Measurements from ENCODE around the gene SLC19A1.

Gene SLC19A1

DNA sequence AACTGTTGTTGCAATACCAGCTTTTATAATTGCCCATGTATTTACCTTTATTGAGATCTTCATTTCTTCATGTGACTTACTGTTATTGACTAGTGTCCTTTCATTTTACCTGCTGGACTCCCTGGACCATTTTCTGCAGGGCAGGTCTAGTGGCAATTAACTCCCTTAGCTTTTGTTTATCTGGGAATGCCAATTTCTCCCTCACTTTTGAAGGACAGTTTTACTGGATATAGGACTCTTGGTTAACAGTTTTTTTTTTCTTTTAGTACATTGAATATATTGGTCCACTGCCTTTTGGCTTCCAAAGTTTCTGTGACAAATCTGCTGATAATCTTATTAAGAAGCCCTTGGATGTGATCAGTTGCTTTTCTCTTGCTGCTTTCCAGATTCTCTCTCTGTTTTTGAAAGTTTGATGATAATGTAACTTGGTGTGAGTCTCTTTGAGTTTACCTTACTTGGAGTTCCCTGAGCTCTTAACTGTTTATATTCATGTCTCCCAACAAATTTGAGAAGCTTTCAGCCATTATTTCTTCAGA, 80.4 kb downstream of the SLC19A1 start:
- no peak for DNase-seq

GRCh38 chr21:45461369-45461750, 80.9 kb downstream of the SLC19A1 start:
- DNase-seq, result no peak

GRCh38 chr21:45460611-45461368, 81.5 kb downstream of the SLC19A1 start:
- DNase-seq, result peak; percentile 78

DNA sequence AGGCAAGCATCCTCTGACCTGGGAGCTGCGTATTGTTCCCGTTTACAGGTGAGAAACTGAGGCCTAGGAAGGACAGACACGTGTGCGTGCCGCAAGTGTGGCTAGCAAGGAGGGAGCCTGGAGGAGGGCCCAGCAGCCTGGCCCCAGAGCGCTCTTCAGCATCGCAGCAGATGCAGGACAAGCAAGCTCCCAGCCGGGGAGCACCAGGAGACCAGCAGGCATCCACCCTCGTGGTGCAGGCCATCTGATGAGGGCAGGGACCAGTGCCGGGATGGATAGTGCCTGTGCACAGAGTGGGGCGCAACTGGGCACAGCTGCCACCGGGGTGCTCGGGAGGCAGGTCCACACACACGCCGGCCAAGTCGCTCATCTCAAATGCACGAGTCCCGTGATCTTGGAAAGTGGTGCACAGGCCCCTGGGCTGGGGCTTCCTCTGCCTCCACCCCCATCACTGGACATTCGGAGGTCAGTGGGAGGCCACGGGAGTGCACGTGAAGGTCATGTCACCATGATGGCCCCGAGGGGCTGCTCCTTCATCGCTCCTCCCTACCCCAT, 82.2 kb downstream of the SLC19A1 start:
- no peak for DNase-seq

DNA sequence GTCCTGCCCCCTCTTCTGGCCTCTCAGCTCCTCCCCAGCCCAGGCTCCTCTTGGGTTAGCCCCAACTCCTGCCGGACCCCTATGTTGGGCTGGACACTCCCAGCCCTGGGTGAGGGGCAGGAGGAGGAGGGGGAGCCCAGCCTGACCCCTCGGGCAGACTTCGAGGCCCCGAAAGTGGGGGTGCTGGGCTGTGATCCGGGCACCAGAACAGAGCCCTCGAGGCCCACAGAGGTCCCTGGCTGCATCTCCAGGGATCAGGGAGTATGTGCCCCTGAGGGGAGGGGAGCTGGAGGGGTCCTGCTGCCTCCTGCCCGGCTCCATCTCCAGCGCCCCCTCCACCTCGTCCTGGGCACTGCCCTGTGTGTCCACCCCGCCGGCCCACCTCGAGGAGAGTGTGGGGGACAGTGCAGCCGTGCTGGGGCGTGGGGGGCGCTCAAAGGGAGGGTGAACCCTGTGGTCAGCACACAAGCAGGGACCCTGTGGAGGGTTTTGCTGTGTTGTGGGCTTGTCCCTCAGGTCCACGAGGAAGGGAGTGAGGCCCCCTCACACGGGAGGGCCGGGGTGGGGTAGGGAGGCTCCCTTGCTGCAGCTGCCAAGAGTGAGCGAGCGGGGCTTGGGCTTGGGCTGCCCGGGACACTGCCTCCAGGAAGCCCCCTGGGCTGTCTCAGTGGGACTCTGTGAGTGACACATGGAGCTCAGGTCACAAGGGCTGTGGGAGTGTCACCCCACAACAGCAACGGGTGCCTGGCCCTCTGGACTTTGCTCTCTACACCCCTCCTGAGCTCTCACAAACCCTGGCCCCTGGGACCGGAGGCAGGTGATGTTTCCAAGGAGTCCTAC, 82.8 kb downstream of the SLC19A1 start:
- no peak for DNase-seq

GRCh38 chr21:45458281-45459170, 83.7 kb downstream of the SLC19A1 start:
- no peak for DNase-seq

- DNase-seq, result no peak
Measured at GRCh38 chr21:45457832-45458172, 84.4 kb downstream of the SLC19A1 start.

GRCh38 chr21:45457161-45457831, 84.9 kb downstream of the SLC19A1 start:
- DNase-seq, result no peak

DNA sequence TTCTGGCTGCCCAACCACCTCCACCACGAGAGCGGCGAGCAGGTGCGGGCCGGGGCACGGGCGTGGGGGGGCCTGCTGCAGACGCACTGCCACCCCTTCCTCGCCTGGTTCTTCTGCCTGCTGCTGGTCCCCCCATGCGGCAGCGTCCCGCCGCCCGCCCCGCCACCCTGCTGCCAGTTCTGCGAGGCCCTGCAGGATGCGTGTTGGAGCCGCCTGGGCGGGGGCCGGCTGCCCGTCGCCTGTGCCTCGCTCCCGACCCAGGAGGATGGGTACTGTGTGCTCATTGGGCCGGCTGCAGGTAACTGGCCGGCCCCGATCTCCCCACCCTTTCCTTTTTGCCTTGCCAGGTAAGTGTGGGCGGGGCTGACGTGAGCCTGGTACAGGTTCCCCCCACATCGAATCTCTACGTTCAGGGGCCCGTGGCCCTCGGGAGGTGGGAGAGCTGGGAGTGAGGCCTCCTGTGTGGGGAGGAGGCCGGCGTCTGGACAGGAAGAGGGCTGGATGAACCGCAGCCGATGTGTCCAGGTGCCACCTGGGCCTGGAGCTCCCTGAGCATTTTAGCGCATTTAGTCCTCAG, 85.6 kb downstream of the SLC19A1 start:
- DNase-seq, result no peak

- no peak for DNase-seq
Measured at GRCh38 chr21:45455674-45456583, 86.3 kb downstream of the SLC19A1 start.

DNA sequence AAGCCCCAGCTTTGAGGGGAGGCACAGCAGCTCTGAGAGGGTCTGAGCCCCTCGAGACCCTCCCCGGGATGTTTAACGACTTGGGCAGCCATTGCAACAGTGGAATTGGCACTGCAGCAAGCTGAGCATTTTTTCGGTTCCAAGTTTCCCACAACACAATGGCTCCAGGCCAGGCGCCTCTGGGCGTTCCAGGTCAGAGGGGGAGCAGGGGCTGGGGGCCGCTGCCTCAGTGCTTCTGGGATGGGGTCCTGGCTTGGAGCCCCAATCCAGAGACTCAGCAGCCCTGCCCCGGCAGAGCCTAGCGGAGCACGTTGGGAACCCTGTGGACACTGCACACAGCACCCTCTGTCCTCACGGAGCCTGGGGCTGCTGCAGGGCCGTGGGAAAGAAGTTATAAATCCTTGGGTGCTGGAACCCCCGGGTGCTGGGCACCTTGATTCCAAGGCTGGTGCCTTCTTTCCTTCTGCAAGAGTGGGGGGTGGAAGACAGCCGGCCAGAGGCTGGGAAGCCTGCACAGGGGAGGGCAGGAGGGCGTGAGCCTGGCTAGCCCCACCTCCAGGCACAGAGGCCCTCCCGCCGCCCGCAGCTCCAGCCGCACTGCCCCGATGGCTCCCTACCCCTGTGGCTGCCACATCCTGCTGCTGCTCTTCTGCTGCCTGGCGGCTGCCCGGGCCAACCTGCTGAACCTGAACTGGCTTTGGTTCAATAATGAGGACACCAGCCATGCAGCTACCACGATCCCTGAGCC, 87.1 kb downstream of the SLC19A1 start:
- peak; percentile 22 for DNase-seq

DNA sequence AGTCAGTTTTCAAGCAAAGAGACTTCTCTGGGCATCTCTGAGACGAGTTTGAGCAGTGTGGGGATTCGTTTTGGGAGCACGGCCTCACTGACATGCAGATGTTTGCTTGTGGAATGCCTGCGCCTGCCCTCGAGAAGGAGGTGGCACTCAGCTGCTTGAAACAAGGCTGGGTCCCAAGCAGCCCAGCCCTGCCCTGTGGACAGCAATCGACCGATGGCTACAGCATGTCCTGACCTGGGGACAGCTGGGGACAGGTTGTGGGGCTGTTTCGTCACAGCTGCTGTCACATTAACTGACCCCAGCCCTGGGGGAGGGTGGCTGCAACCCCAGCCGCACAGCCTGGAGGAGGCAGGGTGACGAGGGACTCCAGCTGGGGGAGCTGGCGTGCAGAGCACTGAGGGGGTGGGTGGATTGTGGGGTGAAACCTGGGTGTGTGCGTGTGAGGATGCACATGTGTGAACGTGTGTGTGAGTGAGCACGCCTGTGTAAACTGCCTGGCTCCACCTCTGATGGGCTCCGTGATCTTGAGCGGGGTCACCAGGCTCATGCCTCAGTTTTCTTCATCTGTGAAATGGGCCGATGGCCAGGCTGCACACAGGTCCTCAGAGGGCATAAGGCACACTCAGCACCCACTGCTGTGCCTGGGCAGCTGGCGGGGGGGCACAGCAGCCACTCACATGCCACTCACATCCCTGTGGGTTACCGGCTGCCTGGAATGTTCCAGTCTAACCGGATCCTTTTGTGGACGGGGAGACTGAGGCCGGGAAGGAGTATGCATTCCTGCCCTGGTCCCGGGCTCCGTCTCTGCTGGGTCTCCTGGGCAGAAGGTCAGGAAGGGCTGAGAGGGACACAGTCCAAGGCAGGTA, 87.9 kb downstream of the SLC19A1 start:
- DNase-seq, result peak; percentile 5

- no peak for DNase-seq
Measured at GRCh38 chr21:45453308-45453950, 88.8 kb downstream of the SLC19A1 start.

DNA sequence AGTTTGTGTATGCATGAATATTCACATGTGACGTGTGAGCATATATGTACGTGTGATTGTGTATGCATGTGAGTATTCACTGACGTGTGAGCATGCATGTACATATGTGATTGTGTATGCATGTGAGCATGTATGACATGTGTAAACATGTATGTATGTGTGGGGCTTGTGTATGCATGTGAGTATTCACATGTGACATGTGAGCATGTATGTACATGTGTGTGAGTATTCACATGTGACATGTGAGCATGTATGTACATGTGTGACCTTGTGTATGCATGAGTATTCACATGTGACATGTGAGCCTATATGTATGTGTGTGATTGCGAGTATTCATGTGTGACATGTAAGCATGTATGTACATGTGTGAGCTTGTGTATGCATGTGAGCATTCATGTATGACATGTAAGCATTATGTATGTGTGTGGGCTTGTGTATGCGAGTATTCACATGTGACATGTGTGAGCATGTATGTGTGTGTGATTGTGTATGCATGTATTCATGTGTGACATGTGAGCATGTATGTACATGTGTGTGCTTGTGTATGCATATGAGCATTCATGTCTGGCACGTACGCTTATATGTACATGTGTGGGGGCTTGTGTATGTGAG, 89.4 kb downstream of the SLC19A1 start:
- no peak for DNase-seq

DNA sequence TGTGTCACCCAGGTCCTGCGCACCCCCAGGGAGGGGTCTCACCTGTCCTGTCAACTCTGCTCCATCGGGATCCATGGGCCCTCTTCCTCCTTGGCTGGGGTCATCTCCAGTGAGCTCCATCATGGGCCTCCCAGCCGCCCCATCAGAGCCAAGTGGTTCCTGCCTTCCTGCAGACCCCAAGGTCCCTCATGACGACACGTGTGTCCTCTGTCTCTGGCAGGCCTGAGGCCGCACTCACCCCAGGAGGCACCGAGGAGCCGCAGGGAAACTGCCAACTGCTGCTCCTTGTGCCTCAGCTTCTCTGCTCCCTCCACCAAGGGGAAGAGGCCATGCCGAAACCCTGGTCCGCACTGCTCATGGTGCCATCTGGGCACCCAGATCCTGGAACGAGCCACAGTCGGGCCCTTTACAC, 90.5 kb downstream of the SLC19A1 start:
- no peak for DNase-seq

DNA sequence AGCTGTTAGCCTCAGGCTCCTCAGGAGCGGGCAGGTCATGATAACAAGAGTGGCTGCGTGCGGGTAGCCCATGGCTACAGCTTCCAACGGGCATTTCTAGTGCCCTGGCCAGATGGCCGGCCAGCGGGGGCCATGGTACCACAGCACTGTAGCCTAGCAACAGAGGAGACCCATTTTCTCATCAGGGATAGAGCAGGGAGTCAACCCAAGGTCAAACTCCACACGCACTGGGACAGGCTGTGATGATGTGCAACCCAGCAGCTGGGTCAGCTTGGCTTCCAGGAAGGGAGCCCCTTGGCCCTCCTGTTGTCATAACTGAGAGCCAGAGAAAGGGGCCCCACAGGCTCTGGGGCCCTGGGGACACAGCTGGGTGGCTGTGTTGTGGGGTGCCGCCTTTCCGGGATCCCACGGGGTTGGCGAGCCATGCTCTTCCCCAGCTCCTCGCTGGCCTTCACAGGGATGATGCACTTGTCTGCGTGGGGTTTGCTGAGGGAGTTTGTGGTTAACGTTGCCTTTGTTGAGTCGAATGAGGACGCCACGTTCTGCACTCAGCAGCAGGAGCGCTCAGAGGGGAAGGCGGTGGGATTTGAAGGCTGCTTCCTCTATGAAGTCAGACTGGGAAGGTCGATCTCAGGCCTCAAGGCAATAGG, 91.0 kb downstream of the SLC19A1 start:
- no peak for DNase-seq

- DNase-seq, result no peak
Measured at GRCh38 chr21:45450423-45451090, 91.7 kb downstream of the SLC19A1 start.

Measured in fibroblast of upper back skin (primary cell).